IPS-20b (cell line): ENCODE results near the gene SPATS2L.

Experiments
- H3K27ac ChIP-seq: one replicate; pipeline ENCODE4 v1.5.1; 2013; ENCODE audit warnings: low read length
- H3K27me3 ChIP-seq: 2 replicates; pipeline ENCODE4 v1.6.1; 2013; ENCODE audit warnings: mild to moderate bottlenecking, low read length, inconsistent platforms; ENCODE audit not compliant: insufficient read depth
- H3K36me3 ChIP-seq: 2 replicates; pipeline ENCODE4 v1.6.1; 2013; ENCODE audit warnings: low read depth, mild to moderate bottlenecking, inconsistent platforms, low read length, moderate library complexity; ENCODE audit not compliant: insufficient read depth
- H3K4me1 ChIP-seq: 2 replicates; pipeline ENCODE4 v1.6.1; 2013; ENCODE audit warnings: mild to moderate bottlenecking, control low read depth, inconsistent platforms, low read length, moderate library complexity; ENCODE audit not compliant: insufficient read depth
- H3K4me3 ChIP-seq: 2 replicates; pipeline ENCODE4 v1.5.1; 2013; ENCODE audit warnings: mild to moderate bottlenecking, low read length, inconsistent platforms
- H3K9ac ChIP-seq: 2 replicates; pipeline ENCODE4 v1.6.1; 2013; ENCODE audit warnings: low read depth, mild to moderate bottlenecking, inconsistent platforms, low read length, moderate library complexity
- H3K9me3 ChIP-seq: 2 replicates; pipeline ENCODE4 v1.6.1; 2013; ENCODE audit warnings: mild to moderate bottlenecking, low read depth, low read length, inconsistent platforms; ENCODE audit not compliant: insufficient read depth

SPATS2L gene

DNA sequence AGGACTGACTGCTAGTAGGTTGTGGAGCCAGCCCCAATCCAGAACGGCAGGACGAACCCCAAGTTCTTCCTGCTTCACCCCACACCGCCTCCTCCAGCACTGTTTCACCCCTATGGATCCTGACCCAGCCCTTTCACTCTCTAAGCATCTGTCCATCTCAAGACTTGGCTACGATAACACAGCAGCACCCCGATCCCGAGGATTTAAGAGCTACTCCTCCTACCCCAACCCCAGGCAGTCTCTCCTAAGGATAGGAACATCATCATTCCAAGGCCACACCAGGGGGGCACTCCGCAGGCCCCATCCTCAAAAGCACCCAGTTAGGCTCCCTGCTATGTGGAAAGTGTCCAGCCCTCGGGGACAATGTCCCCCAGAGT, 202.7 kb downstream of the SPATS2L start:
- Histone ChIP-seq H3K4me1 (no peaks in the 10 kb centered on the region), H3K9me3 (no peaks in the 10 kb centered on the region), H3K27me3 (no peaks in the 10 kb centered on the region), H3K36me3 (no peaks in the 10 kb centered on the region), H3K9ac (peak overlapping the region; percentile 86), H3K27ac (no peak overlapping the region), H3K4me3 (peak overlapping the region; percentile 77)

DNA sequence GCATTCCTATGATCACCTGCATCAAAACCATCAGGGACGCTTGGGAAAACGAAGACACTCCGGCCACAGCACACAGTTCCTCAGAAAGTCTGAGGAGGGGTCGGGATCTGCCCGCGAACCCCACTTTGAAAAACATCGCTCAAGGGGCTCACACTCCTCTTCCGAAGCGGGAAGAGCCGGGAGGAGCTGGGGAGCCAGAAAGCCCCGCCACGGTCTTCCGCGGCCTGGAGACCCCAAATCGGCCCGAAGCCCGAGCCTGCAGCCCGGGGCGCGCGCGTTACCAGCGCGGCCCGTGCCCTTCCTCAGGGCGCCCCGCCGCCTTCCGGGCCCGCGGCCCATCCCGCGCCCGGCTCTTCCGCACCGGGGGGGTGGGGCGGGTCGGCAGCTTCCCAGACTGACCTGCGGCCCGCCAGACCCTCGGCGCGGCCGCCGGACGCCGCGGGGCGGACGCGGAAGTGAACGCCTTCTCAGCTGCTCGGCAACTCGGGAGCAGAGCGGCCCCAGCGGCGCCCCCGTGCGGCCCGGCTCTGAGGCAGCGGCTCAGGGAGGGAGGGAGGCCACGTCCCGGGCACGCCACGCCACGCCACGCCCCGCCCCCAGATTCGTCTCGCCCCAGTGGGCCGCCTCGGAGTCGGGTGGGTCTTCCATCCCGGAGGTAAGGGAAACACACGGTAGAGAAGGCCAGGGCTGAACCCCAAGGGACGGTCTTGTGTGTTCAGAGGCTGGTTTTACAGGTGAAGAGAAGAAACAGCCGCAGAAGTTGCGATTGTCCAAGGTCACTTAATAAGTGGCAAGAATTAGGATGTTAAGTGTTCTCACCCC, 203.3 kb downstream of the SPATS2L start, which contains the start of gene KCTD18:
KCTD18 (minus strand) TSS at position 457 of the 822 bp plus-strand sequence. CDS start 3,052 bp downstream, outside the sequence.
- Histone ChIP-seq H3K27ac (no peak within 1 kb of the TSS), H3K4me3 (peak within 1 kb of the TSS; percentile 77), H3K9me3 (no peaks in the 10 kb centered on the region), H3K9ac (peak within 1 kb of the TSS; percentile 86), H3K36me3 (no peaks in the 10 kb centered on the region), H3K4me1 (no peaks in the 10 kb centered on the region), H3K27me3 (no peaks in the 10 kb centered on the region)

DNA sequence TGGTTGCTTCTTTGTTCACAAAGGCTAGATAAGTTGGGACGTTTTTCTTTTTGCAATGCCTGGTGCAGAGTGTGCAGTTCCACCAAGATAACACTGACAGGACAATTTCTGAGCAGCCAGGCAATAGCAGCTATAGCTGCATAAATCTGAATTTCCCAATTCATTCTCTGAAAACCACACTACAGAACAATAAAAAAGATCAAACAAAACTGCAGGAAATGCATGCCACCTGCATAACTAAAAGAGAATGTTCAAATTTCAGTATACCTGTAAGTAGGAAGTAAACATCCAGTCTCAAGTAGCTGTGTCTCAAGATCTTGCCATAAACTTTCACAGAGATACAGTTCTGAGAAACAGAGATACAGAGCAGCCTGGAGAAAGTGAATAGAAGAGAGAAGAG, 208.7 kb downstream of the SPATS2L start:
- no peaks in the 10 kb centered on the region for H3K4me1 ChIP-seq
- H3K9me3 ChIP-seq: peaks cover 7% of the 10 kb centered on the region; the same call in 1 of the 2 replicates
- H3K27ac ChIP-seq: no peak overlapping the region
- no peaks in the 10 kb centered on the region for H3K36me3 ChIP-seq
- H3K9ac ChIP-seq: no peak overlapping the region
- H3K4me3 ChIP-seq: no peak overlapping the region
- H3K27me3 ChIP-seq: no peaks in the 10 kb centered on the region

DNA sequence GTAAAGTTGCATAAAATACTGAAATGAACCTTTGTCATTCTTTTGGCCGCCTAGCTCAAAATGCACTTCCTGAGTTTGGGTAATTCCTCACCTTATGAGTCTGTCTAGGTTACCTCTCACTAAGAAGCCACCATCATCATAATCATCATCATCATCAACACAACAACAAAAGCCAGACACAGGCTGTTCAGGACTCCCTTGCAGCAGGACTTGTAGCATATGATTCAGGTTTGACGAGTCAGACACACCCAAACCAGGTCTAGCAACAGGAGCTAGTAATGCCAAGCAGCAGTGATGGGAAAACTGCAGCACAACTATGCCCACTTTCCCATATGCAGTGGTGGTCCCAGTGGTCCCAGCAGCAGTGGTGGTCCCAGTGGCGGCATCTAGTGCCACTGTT, 216.7 kb downstream of the SPATS2L start:
- Histone ChIP-seq H3K4me3 (no peak overlapping the region), H3K4me1 (no peaks in the 10 kb centered on the region), H3K27ac (no peak overlapping the region), H3K9me3 (no peaks in the 10 kb centered on the region), H3K27me3 (peaks cover 34% of the 10 kb centered on the region), H3K9ac (no peak overlapping the region), H3K36me3 (no peaks in the 10 kb centered on the region)

DNA sequence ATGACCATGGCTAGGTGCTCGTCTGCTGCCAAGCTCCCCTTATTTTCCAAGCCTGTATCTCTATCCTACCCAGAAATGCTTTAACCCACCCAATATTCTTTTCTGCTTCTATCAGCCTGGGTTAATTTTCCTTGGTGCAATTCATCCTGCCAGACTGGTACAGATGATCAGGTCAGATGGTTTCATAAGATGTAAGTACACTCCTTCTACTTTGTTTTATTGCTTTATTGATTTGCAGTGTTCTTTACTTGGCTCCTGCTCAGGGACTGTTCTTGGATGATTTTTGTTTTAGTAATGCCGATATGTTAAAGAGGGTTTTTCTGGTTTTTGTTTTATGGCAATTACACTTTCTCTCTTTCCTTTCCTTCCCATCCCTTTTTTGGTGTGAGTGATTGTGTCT, 217.1 kb downstream of the SPATS2L start:
- Histone ChIP-seq H3K4me3 (no peak overlapping the region), H3K27ac (no peak overlapping the region), H3K36me3 (no peaks in the 10 kb centered on the region), H3K4me1 (no peaks in the 10 kb centered on the region), H3K9me3 (no peaks in the 10 kb centered on the region), H3K9ac (no peak overlapping the region), H3K27me3 (peaks cover 34% of the 10 kb centered on the region)

DNA sequence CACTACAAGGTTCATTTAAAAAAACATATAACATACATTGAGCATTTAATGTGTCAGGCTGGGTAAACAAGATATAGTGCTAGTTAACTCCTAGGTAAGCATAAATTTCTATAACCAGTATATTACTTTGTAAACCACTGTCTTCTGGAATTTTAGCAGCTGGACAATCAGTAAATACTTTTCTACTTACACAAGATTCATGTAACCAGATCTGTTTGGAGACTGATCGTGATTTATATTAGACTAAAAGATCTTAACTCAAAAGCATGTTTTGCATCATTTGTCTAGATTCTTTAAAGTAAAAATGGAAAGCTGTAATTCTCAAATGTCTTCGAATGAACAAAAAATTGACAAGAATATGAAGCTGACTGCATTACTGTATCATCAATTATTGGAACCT, 218.6 kb downstream of the SPATS2L start:
- H3K4me1 ChIP-seq: no peaks in the 10 kb centered on the region
- no peak overlapping the region for H3K27ac ChIP-seq
- H3K4me3 ChIP-seq: peak overlapping the region; percentile 92; the same call in 1 of the 2 replicates
- no peaks in the 10 kb centered on the region for H3K36me3 ChIP-seq
- peaks cover 34% of the 10 kb centered on the region for H3K27me3 ChIP-seq
- no peaks in the 10 kb centered on the region for H3K9me3 ChIP-seq
- no peak overlapping the region for H3K9ac ChIP-seq

DNA sequence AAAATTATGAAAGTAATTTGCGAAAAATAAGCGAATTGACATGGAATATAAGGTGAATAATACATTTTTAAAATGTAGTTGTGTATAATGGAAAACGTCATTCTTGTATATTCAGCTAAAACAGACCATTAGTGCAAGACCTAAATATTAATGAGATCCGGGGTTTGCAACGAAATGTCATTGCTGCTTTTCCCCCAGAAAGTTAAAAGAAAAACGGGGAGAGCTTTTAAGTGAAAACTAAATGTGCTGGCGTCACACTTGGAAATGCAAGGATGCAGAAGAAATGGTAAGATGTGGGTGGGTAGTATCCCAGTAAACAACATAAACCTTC, 219.0 kb downstream of the SPATS2L start:
- no peaks in the 10 kb centered on the region for H3K36me3 ChIP-seq
- peak overlapping the region; percentile 92 for H3K4me3 ChIP-seq
- H3K9ac ChIP-seq: peak overlapping the region; percentile 25; the same call in 1 of the 2 replicates
- no peaks in the 10 kb centered on the region for H3K9me3 ChIP-seq
- H3K27ac ChIP-seq: no peak overlapping the region
- no peaks in the 10 kb centered on the region for H3K4me1 ChIP-seq
- peaks cover 34% of the 10 kb centered on the region for H3K27me3 ChIP-seq

DNA sequence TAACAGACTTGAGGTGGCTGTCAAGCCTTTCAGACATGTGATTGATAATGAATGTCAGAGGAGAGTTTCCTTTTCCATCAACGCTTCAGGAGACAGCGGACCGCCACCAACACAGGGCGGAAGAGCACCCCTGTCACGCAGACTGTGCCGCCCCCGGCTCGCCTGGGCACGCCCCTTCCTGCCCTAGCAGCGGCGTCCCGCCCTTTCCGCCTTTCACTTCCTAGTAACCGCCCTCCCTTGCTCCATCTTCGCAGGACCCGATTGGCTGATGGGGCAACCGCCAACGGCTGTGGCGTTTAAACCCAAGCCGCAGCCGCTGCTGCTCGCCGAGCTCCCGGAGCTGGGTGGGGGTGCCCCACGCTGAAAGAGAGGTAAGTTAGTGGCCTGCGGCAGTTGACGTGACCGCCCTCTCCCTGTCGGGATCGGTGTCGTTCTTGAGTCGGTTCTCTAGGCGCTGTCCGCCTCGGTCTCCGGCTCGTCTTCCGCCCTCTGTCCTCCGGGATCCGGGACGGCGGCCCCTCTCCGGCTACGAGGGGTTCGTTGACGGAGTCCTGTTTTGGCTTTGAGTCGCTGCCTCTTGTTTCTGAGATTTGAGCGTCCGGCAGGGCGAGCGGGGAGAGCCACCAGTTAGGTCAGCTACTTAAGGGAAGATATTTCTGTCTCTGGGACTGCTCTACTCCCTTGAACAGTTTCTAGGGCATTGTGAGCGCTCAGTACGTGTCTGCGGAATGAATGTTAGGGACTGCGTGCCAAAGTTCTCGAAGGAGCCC, 219.6 kb downstream of the SPATS2L start, which contains the start of gene SGO2:
SGO2 (plus strand) TSS at position 326 of the 770 bp plus-strand sequence. CDS start 6,769 bp downstream, outside the sequence.
- Histone ChIP-seq H3K9me3 (no peaks in the 10 kb centered on the region), H3K4me1 (no peaks in the 10 kb centered on the region), H3K4me3 (peak within 1 kb of the TSS; percentile 92), H3K27ac (no peak within 1 kb of the TSS), H3K36me3 (no peaks in the 10 kb centered on the region), H3K27me3 (peaks cover 30% of the 10 kb centered on the region), H3K9ac (peak within 1 kb of the TSS; percentile 83)

DNA sequence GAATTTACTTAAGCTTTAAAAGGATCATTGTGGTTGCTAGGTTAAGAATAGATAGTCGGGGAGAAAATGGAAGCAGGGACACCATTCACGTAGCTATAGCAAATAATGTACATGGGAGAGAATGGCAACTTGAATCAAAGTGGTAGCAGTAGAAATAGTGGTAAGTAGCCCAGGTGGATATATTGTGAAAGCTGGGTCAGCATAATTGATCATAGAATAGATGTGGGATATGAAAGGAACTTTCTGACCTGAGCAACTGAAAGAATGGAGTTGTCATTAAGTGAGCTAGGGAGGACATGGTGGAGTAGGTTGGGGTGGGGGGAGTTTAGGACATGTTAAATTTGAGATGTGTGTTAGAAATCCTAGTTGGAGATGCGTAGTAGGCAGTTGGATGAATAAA, 221.7 kb downstream of the SPATS2L start:
- no peaks in the 10 kb centered on the region for H3K4me1 ChIP-seq
- H3K27me3 ChIP-seq: peaks cover 10% of the 10 kb centered on the region
- peaks cover 4% of the 10 kb centered on the region for H3K36me3 ChIP-seq
- no peak overlapping the region for H3K9ac ChIP-seq
- H3K4me3 ChIP-seq: no peak overlapping the region
- no peaks in the 10 kb centered on the region for H3K9me3 ChIP-seq
- no peak overlapping the region for H3K27ac ChIP-seq
